ENCODE results near the gene SH2D4B.

SH2D4B gene

DNA sequence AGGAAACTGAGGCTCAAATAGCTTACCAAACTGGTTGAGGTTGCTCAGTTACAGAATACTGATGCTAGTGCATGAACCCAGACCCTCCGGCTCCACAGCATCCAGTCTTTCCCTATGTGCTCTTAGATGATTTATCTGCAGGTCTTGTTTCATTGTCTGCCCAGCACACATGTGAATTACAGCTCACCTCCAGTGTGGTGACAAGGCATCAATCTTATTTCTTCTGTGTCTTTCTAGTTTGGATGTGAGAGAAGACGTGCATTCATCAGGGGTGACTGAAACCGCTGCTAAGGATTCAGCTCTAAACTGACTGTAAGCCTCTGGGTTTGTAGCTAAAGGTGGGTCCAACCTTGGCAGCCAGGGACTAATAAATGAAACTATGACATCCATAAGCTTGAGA lies 123.8 kb downstream of the SH2D4B start:
- no peak for DNase-seq
- Histone ChIP-seq H3K9me3 (no peaks in the 10 kb centered on the region), H3K36me3 (no peaks in the 10 kb centered on the region), H3K27me3 (no peaks in the 10 kb centered on the region), H3K4me3 (ENCODE audit: low read depth, low read length) (no peak overlapping the region), H3K4me1 (no peaks in the 10 kb centered on the region)
- TF ChIP-seq, protein P1, sequence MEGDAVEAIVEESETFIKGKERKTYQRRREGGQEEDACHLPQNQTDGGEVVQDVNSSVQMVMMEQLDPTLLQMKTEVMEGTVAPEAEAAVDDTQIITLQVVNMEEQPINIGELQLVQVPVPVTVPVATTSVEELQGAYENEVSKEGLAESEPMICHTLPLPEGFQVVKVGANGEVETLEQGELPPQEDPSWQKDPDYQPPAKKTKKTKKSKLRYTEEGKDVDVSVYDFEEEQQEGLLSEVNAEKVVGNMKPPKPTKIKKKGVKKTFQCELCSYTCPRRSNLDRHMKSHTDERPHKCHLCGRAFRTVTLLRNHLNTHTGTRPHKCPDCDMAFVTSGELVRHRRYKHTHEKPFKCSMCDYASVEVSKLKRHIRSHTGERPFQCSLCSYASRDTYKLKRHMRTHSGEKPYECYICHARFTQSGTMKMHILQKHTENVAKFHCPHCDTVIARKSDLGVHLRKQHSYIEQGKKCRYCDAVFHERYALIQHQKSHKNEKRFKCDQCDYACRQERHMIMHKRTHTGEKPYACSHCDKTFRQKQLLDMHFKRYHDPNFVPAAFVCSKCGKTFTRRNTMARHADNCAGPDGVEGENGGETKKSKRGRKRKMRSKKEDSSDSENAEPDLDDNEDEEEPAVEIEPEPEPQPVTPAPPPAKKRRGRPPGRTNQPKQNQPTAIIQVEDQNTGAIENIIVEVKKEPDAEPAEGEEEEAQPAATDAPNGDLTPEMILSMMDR (IDR thresholded peaks at IDR 0.05; ENCODE audit: low read depth, low read length): no peak

DNA sequence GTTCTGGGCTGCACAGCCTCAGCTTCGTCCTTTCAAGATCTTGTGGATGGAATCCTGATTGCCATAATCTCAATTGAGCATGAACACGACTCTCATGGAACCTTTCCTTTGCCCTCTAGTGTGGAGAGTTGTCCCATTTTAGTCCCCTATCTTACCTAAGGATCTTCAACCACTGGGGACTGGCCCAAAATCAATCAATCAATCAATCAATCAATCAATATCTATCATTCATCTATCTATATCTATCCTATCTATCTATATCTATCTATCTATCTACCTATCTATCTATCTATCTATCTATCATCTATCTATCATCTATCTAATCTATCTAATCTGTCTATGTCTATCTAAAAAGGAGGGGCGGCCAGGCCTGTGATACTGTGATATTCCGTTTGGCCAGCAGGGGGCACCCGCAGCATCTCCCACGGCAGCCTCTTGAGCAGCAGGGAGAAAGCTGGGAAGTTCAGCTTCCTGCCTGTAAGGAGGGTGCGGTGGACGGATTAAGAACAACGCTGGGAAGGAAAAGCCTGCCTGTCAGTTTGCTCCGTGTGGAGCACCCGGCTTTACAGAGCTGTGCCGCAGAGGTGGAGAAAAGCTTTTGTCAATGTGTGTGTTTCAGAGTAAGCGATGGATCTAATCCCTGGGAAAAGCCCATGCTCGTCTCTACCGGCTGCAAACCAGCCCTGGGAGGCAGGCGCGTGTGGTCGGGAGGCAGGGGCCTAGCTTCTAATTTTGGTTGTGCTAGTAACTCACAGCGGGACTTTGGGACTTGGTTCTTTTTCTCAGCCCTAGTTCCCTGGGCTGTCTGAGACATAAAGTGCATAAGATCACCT lies 124.9 kb downstream of the SH2D4B start:
- TF ChIP-seq, protein P1 (IDR thresholded peaks at IDR 0.05; ENCODE audit: low read depth, low read length): peak; percentile 77
- Histone ChIP-seq H3K27me3 (no peaks in the 10 kb centered on the region), H3K4me1 (no peaks in the 10 kb centered on the region), H3K36me3 (no peaks in the 10 kb centered on the region), H3K9me3 (no peaks in the 10 kb centered on the region), H3K4me3 (ENCODE audit: low read depth, low read length) (peak overlapping the region; percentile 51)
- DNase-seq: peak; percentile 69

DNA sequence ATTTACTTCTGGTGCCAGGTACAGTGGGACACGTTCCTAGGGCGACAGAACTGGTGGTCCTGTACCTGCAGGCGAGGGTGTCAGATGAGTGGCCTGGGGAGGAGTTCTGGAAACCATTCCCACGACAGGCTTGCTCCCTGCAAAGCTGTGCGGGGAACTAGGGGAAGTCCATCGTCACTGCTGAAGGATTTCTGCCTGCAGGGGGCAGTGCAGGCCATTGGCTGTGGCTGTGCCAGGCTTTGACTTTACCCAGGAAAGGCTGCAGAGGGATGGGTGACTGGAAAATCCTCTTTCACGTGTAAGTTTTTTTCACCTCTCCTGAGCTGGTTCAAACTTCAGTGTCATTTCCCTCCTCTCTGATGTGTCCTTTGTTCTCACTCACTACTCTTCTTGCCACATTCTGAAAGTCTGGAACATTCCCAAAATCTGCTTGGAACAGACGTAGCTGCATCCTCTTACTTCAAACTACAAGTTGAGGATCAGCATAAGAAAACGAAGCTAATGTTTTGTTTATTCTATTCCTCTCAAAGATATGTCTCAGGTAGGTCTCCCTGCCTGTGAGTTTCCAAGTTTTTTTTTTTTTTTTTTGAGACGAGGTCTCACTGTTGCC lies 126.5 kb downstream of the SH2D4B start:
- Histone ChIP-seq H3K36me3 (no peaks in the 10 kb centered on the region), H3K4me3 (ENCODE audit: low read depth, low read length) (no peak overlapping the region), H3K9me3 (no peaks in the 10 kb centered on the region), H3K27me3 (no peaks in the 10 kb centered on the region), H3K4me1 (no peaks in the 10 kb centered on the region)
- TF ChIP-seq, protein P1 (IDR thresholded peaks at IDR 0.05; ENCODE audit: low read depth, low read length): peak; percentile 89
- peak; percentile 76 for DNase-seq

DNA sequence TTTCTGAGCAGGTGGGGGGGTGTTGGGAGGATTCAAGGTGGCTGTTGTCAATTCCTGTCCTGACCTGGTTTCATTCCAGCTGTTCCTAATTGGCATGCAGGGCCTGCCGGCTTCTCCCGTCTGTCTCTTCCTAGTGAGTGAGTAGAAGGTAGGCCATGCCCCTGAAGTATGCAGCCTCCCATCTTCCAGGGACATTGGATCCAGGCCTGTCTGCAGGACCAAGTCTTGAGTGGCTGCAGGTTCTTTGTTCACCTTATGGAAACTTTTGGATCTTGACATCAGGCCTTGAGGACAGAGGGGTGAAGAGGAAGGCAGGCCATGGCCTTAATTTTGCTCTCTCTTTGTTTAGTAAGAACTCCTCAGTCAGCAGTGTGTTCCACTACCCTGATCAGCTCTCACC lies 131.8 kb downstream of the SH2D4B start:
- no peak for DNase-seq
- no peaks in the 10 kb centered on the region for H3K4me1 ChIP-seq
- H3K27me3 ChIP-seq: no peaks in the 10 kb centered on the region
- H3K36me3 ChIP-seq: no peaks in the 10 kb centered on the region
- no peaks in the 10 kb centered on the region for H3K9me3 ChIP-seq
- TF ChIP-seq, protein P1 (IDR thresholded peaks at IDR 0.05; ENCODE audit: low read depth, low read length): no peak
- no peak overlapping the region for H3K4me3 ChIP-seq (ENCODE audit: low read depth, low read length)

DNA sequence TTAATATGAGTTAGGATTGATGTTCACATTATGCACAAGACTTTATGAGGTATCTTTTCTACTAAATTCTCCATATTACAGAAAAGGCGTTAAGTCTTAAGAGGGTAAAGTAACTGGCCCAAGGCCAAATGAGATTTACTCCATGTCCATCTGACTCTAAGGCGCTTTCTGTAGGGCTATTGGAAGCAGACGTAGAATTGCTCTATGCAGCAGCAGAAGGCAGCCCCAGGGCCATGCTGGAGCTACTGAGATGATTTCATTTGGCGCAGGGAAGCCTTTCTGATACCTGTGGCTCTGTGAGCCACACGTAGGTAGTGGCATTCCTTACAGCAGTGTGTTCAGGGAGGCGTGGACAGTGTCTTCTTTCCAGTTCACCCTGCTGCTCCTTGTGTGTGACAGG lies 133.1 kb downstream of the SH2D4B start:
- DNase-seq: no peak
- no peaks in the 10 kb centered on the region for H3K9me3 ChIP-seq
- TF ChIP-seq, protein P1 (IDR thresholded peaks at IDR 0.05; ENCODE audit: low read depth, low read length): no peak

DNA sequence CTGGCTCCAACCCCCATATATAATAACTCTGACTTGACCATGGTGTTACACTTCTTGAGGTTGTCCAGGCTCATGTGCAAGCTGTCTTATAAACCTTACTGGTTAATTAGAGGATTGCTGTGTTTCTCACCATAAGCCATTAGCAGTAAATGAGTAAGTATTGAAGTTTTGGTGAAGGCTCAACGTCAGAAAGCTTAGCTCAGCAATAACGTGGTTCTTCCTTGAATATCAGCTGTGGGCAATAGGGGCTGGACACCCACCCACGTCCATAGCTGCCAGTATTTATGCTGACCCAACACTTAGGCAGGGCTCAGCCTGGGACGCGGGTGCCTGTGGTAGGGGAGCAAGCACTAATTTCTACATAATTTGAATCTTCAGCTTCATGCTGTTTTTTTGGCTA lies 134.1 kb downstream of the SH2D4B start:
- Histone ChIP-seq H3K27me3 (no peaks in the 10 kb centered on the region), H3K9me3 (no peaks in the 10 kb centered on the region), H3K4me1 (no peaks in the 10 kb centered on the region), H3K4me3 (ENCODE audit: low read depth, low read length) (no peak overlapping the region), H3K36me3 (no peaks in the 10 kb centered on the region)
- TF ChIP-seq, protein P1 (IDR thresholded peaks at IDR 0.05; ENCODE audit: low read depth, low read length): no peak
- no peak for DNase-seq

More for the DNA sequence above, 133.1 kb downstream of the SH2D4B start:
- Histone ChIP-seq H3K4me1 (no peaks in the 10 kb centered on the region), H3K27me3 (no peaks in the 10 kb centered on the region), H3K36me3 (no peaks in the 10 kb centered on the region), H3K4me3 (ENCODE audit: low read depth, low read length) (no peak overlapping the region)

All from BE2C (cell line).